Activated effector memory CD4-positive, alpha-beta T cell treated with Interleukin-2 at 50 U/mL for 16 hours (primary cell): ENCODE measurements around the gene XPC.

Experiments
- DNase-seq: peaks from one replicate; pipeline ENCODE4 v3.0.0-alpha.2; 2020

XPC gene

GRCh38 chr3:14169871-14170270 lies 8.5 kb downstream of the XPC start:
- DNase-seq = no peak

DNA sequence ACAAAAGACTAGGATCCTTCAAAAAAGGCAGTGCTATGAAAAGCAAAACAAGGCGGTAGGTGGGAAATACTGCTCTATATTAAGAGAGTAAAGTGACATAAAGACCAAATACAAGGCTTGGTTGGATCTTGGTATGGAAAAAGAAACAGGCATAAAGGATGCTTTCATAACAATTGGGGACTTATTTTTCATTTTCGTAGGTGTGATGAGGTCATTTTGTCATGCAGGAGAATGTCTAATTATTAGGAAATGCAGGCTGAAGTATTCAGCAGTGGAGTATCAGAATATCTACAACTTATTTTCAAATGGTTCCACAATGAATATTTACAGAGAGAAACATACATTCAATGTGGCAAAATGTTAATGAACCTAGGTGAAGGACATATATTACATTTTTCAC lies 9.0 kb downstream of the XPC start:
- no peak for DNase-seq

DNA sequence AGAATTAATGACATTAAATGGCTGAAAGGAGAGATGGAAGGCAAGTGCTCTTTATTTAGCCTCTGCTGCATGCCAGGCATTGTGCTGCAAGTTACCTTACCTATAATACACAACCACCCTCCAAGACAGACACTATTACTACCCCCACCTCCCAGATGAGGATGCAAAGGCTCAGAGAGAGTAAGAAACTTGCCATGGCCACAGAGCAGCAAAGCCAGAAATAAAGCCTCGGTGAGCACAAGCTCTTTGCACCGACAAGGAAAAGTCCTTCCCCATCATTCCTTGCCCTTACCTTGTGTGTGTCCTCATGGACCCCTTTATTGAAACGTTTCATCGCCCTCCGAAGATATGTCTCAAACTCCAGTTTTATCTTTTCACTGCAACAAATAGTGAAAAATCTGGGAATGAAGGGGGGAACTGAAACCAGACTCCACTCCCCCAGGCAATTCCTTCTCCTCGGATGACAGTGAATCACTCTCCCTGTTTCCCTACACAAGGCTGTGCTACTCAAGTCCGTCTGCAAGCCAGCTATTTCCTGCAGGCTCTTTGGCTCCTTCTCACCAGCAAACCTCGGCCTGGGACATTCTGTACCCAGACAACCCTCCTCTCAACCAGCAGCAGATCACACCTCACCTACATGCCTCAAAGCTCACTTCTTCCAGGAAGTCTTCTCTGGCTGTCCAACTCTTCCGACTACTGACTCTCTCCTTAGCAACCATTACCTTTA lies 11.4 kb downstream of the XPC start:
- no peak for DNase-seq

DNA sequence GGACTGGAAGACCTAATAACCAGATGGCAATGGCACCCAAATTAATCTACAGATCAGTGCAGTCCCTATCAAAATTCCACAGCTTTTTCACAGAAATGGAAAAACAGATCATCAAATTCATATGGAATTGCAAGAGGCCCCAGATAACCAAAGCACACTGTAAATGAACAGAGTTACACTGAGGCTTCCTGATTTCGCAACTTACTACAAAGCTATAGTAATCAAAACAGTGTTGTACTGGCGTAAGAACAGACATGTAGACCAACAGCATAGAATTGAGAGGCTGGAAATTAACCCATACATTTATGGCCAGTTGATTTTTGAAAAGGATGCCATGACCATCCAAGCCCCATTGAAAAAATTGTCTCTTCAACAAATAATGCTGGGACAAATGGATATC lies 16.2 kb downstream of the XPC start:
- no peak for DNase-seq

DNA sequence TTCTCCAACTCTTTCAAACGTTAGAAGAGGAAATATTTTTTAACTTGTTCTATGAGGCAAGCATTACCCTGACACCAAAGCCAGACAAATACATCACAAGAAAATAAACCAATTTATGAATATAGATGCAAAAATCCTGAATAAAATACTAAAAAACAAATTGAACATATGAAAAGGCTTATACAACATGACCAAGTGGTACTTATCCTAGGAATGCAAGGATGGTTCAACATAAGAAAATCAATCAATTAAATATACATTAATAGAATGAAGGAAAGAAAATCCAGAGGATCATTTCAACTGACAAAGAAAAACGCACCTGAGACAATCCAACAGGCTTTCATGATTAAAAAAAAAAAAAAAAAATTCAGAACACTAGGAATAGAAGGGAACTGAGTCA lies 17.1 kb downstream of the XPC start:
- no peak for DNase-seq

GRCh38 chr3:14159426-14159825 lies 19.0 kb downstream of the XPC start:
- DNase-seq = no peak

DNA sequence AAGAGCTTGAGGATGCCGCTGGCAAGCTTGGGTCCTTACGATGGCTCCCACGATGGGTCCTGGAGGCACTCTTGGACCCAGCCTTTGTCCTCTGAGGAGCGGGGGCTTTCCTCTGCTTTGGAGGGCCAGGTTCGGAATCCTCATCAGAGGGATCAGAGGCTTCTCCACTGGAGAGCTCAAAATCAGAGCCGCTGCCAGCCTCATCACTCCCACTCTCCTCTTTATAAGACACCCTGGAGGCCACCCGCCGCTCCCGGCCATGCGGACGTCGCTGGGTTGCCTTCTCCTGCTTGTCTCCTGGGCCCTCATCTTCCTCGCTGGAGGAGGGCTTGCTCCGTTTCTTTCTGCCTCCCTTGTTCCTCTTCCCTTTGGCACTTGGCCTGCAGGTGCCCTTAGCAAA lies 20.0 kb downstream of the XPC start:
- no peak for DNase-seq

DNA sequence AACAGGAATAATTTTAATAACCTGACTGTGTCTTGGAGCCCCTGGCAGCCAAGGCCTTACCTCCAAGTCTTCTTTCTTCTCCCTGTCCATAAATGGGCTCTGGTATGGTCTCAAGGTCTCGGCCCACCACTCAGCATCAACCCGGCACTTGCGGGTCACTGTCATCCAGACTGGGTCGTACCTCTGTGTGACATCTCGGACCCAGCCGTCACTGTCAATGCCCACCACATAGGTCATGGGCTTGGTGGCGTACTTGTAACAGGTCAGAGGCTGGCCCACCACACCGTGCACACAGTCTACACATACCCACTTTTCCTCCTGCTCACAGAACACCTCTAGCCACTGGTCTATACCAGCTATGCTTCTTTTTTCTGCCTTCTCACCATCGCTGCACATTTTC lies 20.4 kb downstream of the XPC start:
- DNase-seq = no peak

GRCh38 chr3:14156843-14157561 lies 21.4 kb downstream of the XPC start:
- DNase-seq = no peak

DNA sequence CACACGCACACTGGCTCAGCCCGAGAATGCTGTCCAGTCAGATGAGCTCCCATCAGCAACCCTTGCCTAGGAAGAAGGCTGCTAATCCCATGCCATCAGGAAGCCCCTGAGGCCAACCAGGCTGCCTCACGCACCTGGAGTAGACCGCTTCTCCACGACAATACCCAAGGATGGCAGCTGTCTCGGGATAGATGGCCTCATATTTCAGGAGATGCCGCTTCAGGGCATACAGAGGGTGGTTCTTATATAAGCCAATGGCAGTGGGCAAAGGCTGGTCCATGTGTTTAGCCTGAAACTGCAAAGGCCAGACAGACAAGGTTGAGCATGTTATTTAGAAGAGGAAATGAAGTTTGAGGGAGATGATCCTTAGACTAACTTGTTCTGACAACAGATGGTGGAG lies 22.2 kb downstream of the XPC start:
- no peak for DNase-seq

- DNase-seq = no peak
Observed at GRCh38 chr3:14154895-14155440, 23.4 kb downstream of the XPC start.

- no peak for DNase-seq
Observed at GRCh38 chr3:14154276-14154675, 24.1 kb downstream of the XPC start.

GRCh38 chr3:14153663-14154062 lies 24.7 kb downstream of the XPC start:
- DNase-seq = no peak

DNA sequence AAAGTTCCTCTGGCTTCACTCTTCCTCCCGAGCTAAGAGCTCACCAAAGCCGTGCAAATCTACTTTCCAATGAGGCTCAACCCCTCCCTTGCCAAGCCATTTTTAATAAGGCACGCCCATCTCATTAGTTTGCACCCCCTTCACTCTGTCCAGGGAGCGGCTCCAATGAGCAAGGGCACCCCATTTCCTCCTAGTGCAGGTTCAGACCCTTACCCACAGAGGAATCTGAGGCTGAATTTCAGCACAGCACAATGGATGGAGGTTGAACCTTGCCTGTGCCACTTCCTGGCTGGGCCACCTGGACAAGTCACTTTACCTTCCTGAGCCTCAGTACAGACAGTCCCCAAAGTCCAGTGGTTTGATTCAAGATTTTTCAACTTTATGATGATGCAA lies 25.4 kb downstream of the XPC start:
- DNase-seq = no peak

GRCh38 chr3:14152233-14152962 lies 26.0 kb downstream of the XPC start:
- no peak for DNase-seq

- no peak for DNase-seq
Observed at GRCh38 chr3:14151471-14152083, 26.8 kb downstream of the XPC start.

- no peak for DNase-seq
Observed at GRCh38 chr3:14150491-14151230, 27.7 kb downstream of the XPC start.

GRCh38 chr3:14150078-14150477 lies 28.3 kb downstream of the XPC start:
- no peak for DNase-seq

DNA sequence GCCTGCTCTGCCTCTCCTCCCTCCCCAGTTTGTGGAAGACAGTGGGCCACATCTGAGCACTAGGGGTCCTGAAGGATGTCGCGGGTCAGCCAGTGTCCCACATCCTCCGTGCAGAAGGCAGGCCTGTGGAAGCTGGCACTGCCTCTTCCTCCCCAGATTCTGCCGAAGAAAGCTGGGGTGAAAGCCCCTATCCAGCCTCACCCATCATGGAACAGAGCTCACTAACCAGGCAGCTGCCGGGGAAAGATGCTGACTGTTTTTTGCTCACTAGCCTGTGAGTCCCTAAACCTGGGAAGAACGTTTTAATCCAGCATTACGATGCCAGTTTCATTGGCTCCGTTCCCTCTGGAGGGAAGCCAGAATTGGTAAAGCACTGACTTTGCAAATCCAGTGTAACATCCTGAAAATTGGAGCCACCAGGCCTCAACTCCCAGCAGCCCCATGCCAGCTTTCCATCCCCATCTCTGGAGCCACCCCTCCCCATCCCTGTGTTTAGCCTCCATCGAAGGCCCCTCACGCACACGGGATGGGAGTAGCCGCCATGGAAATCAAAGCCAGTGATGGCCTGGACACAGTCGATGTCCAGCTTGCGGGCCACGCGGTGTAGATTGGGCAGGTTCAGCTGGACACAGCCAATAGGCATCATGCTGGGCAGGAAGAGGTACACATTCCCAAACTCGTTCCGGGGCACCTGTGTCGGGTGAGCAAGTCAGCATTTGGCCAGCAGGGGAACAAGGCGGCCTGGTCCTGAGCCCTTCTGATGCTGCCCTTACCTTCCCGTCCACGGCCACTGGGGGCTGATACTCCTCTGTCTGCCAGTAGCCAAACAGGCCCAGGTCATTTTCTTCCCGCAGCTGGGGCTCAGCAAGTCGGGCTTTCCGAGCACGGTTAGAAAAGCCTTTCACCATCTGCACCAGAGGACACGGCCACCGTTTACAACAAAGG lies 30.1 kb downstream of the XPC start:
- no peak for DNase-seq

GRCh38 chr3:14147617-14148016 lies 30.8 kb downstream of the XPC start:
- DNase-seq = no peak

DNA sequence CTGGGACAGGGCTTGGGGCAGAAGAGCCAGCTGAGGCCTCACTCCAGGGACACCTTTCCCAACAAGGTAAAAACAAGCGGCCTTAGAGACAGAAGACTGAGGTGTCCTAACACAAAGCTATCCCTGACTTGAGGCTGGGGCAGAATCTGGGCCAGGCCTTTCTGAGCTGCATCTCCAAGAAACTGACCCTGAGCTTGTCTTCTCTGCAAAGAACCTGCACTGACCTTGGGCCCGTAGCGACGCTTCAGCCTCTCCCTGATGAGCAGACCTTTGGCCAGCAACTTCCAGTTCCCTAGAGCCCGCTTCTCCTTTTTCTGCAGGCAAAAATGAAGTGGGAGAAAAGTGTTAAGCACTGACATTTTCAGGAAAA lies 31.4 kb downstream of the XPC start:
- DNase-seq = no peak
